Tibial artery (tissue), 4 donors: ENCODE measurements around the gene TYMS.
A peak's percentile ranks its signal among the peaks of the same experiment; 100 is the strongest.

Source experiments
- DNase-seq, 2 donors: peaks; one replicate each; pipeline ENCODE4 v3.0.0-alpha.2; 2019
- H3K27ac ChIP-seq, 2 donors: fragments of 200-600 bp; sonication (generic) in 1 of 2; 1 replicate in 1 of 2; 2 replicates in 1 of 2; pipeline ENCODE4 v1.5.1; 2018 to 2019; ENCODE audit warnings: mild to moderate bottlenecking in 1 of 2
- H3K27me3 ChIP-seq, 2 donors: fragments of 200-600 bp; sonication (generic) in 1 of 2; one replicate each; pipeline versions ENCODE4 v1.5.1 to v1.6.0; 2016 to 2019
- H3K36me3 ChIP-seq, 3 donors: fragments of 200-600 bp; sonication (generic) in 2 of 3; one replicate each; pipeline ENCODE4 v1.5.1; 2016 to 2019; ENCODE audit warnings: mild to moderate bottlenecking in 2 of 3
- H3K4me1 ChIP-seq, 4 donors: fragments of 200-600 bp; sonication (generic) in 2 of 4; 1 replicate in 3 of 4; 2 replicates in 1 of 4; pipeline ENCODE4 v1.5.1; 2016 to 2019
- H3K4me3 ChIP-seq, 2 donors: fragments of 200-600 bp; sonication (generic) in 1 of 2; 1 replicate in 1 of 2; 2 replicates in 1 of 2; pipeline ENCODE4 v1.5.1; 2018 to 2019; ENCODE audit warnings: mild to moderate bottlenecking in 2 of 2
- H3K9me3 ChIP-seq, 3 donors: fragments of 200-600 bp; sonication (generic) in 1 of 3; one replicate each; pipeline ENCODE4 v1.5.1; 2016 to 2019
- intact Hi-C: fragments of 100-400 bp; cut with DNase I; formaldehyde crosslinking; loops from one replicate; pipeline ENCODE4 v1.15.0; 2023; ENCODE audit warnings: low total_unique reads
- TF ChIP-seq, protein P1 (sequence below), 2 experiments: fragments of 200-600 bp in 1 of 2; fragments of 450-650 bp in 1 of 2; IDR thresholded peaks; one replicate each; pipeline ENCODE4 v1.5.1; 2017 to 2019; ENCODE audit warnings: antibody characterized with exemption in 2 of 2, mild to moderate bottlenecking in 1 of 2, moderate library complexity in 1 of 2

The TYMS gene

DNA sequence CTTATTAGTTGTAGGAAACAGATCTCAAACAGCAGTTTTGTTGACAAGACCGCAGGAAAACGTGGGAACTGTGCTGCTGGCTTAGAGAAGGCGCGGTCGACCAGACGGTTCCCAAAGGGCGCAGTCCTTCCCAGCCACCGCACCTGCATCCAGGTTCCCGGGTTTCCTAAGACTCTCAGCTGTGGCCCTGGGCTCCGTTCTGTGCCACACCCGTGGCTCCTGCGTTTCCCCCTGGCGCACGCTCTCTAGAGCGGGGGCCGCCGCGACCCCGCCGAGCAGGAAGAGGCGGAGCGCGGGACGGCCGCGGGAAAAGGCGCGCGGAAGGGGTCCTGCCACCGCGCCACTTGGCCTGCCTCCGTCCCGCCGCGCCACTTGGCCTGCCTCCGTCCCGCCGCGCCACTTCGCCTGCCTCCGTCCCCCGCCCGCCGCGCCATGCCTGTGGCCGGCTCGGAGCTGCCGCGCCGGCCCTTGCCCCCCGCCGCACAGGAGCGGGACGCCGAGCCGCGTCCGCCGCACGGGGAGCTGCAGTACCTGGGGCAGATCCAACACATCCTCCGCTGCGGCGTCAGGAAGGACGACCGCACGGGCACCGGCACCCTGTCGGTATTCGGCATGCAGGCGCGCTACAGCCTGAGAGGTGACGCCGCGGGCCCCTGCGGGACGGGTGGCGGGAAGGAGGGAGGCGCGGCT lies at the start of gene TYMS:
Gene TYMS (plus strand): TSS at position 343 of the 690 bp plus-strand sequence. CDS start 90 bp downstream, at position 433.
- TF ChIP-seq, protein P1, sequence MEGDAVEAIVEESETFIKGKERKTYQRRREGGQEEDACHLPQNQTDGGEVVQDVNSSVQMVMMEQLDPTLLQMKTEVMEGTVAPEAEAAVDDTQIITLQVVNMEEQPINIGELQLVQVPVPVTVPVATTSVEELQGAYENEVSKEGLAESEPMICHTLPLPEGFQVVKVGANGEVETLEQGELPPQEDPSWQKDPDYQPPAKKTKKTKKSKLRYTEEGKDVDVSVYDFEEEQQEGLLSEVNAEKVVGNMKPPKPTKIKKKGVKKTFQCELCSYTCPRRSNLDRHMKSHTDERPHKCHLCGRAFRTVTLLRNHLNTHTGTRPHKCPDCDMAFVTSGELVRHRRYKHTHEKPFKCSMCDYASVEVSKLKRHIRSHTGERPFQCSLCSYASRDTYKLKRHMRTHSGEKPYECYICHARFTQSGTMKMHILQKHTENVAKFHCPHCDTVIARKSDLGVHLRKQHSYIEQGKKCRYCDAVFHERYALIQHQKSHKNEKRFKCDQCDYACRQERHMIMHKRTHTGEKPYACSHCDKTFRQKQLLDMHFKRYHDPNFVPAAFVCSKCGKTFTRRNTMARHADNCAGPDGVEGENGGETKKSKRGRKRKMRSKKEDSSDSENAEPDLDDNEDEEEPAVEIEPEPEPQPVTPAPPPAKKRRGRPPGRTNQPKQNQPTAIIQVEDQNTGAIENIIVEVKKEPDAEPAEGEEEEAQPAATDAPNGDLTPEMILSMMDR (IDR thresholded peaks at IDR 0.05): no peak
- no peaks in the 10 kb centered on the region for H3K36me3 ChIP-seq
- H3K9me3 ChIP-seq: no peaks in the 10 kb centered on the region
- no peak for DNase-seq
- peak within 1 kb of the TSS; percentile 64 to 81 for H3K4me3 ChIP-seq
- H3K27me3 ChIP-seq: peaks cover 0 to 14% of the 10 kb centered on the region in 2 donors
- intact Hi-C loops: loop anchor here (10.0 kb wide), 1 partner anchor 57 kb away; the partner anchor contains the start of gene ENOSF1
- peaks cover 0 to 14% (median 7%) of the 10 kb centered on the region in 4 donors for H3K4me1 ChIP-seq
- H3K27ac ChIP-seq: peak within 1 kb of the TSS in 1 of 2 donors; percentile 34

DNA sequence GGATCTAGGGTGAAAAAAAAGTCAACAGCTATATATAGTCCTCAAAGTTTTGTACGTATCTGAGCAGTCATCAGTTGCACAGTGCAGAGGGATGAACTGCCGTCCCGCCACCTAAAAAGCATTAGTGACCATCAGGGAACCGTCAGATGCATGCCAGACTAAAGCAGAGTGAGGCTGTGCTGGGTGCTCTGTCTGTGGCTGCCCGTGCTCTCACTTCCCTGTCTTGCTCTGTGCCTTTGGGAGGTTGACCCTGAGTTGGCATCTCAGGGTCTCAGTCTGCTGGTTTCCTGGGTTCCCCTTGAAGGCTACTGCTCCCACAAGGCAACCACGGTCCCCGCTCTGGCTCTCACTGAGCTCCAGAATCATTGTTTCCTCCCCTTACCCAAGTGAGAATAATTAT lies 49.5 kb upstream of the TYMS start:
- DNase-seq: no peak
- no peak overlapping the region for H3K4me3 ChIP-seq
- intact Hi-C loops: no loop called here
- no peaks in the 10 kb centered on the region for H3K36me3 ChIP-seq
- no peaks in the 10 kb centered on the region for H3K4me1 ChIP-seq
- H3K27me3 ChIP-seq: no peaks in the 10 kb centered on the region
- TF ChIP-seq, protein P1 (IDR thresholded peaks at IDR 0.05): no peak
- H3K9me3 ChIP-seq: no peaks in the 10 kb centered on the region
- H3K27ac ChIP-seq: no peak overlapping the region

DNA sequence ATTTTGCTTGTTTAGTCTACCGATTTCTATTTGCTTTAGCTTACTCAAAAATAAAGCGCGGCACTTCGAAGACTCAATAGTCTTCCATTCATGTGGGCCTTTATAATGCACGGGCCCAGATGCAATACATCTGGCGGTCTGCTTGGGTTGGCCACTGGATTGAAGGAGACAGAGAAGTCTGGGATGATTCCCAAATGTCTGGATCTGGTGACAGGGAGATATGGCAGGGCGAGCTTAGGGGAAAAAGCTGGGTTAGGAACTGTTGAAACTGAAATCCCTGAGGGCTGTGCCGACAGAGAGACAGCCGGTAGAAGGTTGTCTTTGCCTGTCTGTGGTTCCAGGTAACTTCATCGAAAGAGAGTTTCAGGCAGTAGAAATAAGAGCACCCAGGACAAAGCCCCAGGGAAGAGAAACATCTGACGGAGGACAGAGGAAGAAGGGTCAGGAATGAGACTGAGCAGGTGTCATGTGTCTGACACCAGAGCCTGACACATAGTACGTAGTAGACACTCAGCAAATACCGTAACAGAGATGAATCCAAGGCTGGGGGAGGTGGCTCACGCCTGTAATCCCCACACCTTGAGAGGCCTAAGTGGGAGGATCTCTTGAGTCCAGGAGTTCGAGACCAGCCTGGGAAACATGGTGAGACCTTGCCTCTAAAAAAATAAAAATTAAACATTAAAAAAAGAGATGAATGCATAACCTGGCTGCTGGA lies 47.1 kb upstream of the TYMS start:
- TF ChIP-seq, protein P1 (IDR thresholded peaks at IDR 0.05): no peak
- Histone ChIP-seq H3K9me3 (no peaks in the 10 kb centered on the region), H3K4me3 (no peak overlapping the region), H3K27me3 (no peaks in the 10 kb centered on the region), H3K27ac (no peak overlapping the region), H3K4me1 (no peaks in the 10 kb centered on the region), H3K36me3 (no peaks in the 10 kb centered on the region)
- DNase-seq: no peak
- intact Hi-C loops: loop anchor here (10.0 kb wide), 1 partner anchor 326 kb away; no protein-coding TSS in a partner anchor

DNA sequence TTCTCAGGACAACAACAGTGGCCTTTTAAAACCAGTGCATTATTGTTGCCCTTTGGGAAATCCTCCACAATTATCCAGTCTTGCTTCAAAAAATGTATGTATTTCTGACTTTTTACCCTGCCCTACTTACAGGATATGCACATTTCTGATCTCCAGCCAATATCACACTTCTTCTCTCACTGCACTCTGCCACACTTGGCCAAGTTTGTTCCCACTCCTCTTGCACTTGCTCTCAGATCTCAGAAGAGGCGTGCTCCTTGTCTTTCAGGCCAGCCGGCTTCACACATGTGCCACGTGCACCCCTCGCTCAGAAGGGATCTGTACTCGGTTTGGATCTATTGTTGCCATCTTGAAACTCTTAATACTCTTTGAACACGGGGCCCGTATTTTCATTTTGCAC lies 45.3 kb upstream of the TYMS start:
- Histone ChIP-seq H3K27ac (no peak overlapping the region), H3K4me1 (no peaks in the 10 kb centered on the region), H3K9me3 (no peaks in the 10 kb centered on the region), H3K4me3 (no peak overlapping the region), H3K36me3 (no peaks in the 10 kb centered on the region), H3K27me3 (no peaks in the 10 kb centered on the region)
- intact Hi-C loops: loop anchor here (10.0 kb wide), 1 partner anchor 327 kb away; no protein-coding TSS in a partner anchor
- TF ChIP-seq, protein P1 (IDR thresholded peaks at IDR 0.05): no peak
- DNase-seq: no peak

DNA sequence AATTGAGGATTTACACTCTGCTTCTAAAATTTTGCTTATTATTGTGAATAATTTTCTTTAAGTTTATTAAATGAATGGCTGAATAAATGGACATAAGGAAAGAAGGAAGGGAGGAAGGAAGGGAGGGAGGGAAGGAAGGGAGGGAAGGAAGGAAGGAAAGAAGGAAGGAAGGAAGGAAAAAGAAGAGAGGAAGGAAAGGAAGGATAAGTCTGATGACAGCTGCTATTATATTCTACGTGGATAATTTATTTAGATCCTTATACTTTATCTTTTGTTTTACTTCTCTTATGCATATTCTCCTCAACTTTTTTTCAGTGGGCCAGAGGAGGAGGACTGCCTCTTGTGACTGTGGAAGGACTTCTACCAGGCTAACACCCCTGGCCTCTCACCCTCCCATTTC lies 43.3 kb upstream of the TYMS start:
- no peak overlapping the region for H3K27ac ChIP-seq
- no peaks in the 10 kb centered on the region for H3K27me3 ChIP-seq
- no peak for DNase-seq
- TF ChIP-seq, protein P1 (IDR thresholded peaks at IDR 0.05): no peak
- intact Hi-C loops: loop anchor here (10.0 kb wide), 1 partner anchor 329 kb away; no protein-coding TSS in a partner anchor
- H3K4me1 ChIP-seq: no peaks in the 10 kb centered on the region
- H3K9me3 ChIP-seq: no peaks in the 10 kb centered on the region
- H3K36me3 ChIP-seq: no peaks in the 10 kb centered on the region
- no peak overlapping the region for H3K4me3 ChIP-seq
